Stimulated activated CD4-positive, alpha-beta T cell treated with anti-CD3 and anti-CD28 coated beads, Interleukin-15, amount 100 ng/mL, for 48 hours (primary cell): ENCODE results near the gene TIPIN.
"Not testable (repeated sequence)": the region's sequence is repeated elsewhere in the genome, so short reads cannot be mapped to it uniquely, and the experiment has no call there.

Experiments used
- DNase-seq, 2 donors: peaks; one replicate each; pipeline ENCODE4 v3.0.0-alpha.2; 2020; ENCODE audit warnings: low read depth in 2 of 2

Gene TIPIN

GRCh38 chr15:66386204-66387123 is 30.0 kb upstream of the TIPIN start, which contains the start of gene MAP2K1:
Gene MAP2K1 (plus strand): TSS chr15:66386912. CDS start chr15:66387348, 436 bp downstream.
- peak; percentile 96 to 98 for DNase-seq

- not testable (repeated sequence) for DNase-seq
Observed at GRCh38 chr15:66381376-66381775, 24.9 kb upstream of the TIPIN start.

- no peak for DNase-seq
Observed at GRCh38 chr15:66378814-66379430, 22.4 kb upstream of the TIPIN start.

GRCh38 chr15:66374179-66374578 is 17.7 kb upstream of the TIPIN start:
- no peak for DNase-seq

GRCh38 chr15:66369773-66370651 is 13.5 kb upstream of the TIPIN start:
- DNase-seq: no peak

- no peak for DNase-seq
Observed at GRCh38 chr15:66364944-66365528, 8.6 kb upstream of the TIPIN start.

GRCh38 chr15:66362776-66363175 is 6.3 kb upstream of the TIPIN start:
- no peak for DNase-seq

- DNase-seq: not testable (repeated sequence)
Observed at GRCh38 chr15:66361745-66362460, 5.4 kb upstream of the TIPIN start.

GRCh38 chr15:66359740-66360139 is 3.3 kb upstream of the TIPIN start:
- DNase-seq: no peak

- peak in 1 of 2 donors; percentile 4 for DNase-seq
Observed at GRCh38 chr15:66356077-66356358, 467 bp downstream of the TIPIN start.

- DNase-seq: not testable (repeated sequence)
Observed at GRCh38 chr15:66348530-66348929, 8.0 kb downstream of the TIPIN start.

GRCh38 chr15:66328771-66329170 is 27.7 kb downstream of the TIPIN start:
- DNase-seq: no peak

- DNase-seq: no peak
Observed at GRCh38 chr15:66327736-66328135, 28.7 kb downstream of the TIPIN start.

GRCh38 chr15:66326051-66326450 is 30.4 kb downstream of the TIPIN start:
- DNase-seq: no peak

GRCh38 chr15:66323312-66323928 is 33.1 kb downstream of the TIPIN start:
- DNase-seq: no peak

GRCh38 chr15:66312144-66312543 is 44.3 kb downstream of the TIPIN start:
- DNase-seq: no peak

GRCh38 chr15:66310786-66311185 is 45.7 kb downstream of the TIPIN start:
- DNase-seq: no peak

GRCh38 chr15:66309828-66310227 is 46.7 kb downstream of the TIPIN start:
- no peak for DNase-seq

GRCh38 chr15:66308531-66308930 is 48.0 kb downstream of the TIPIN start:
- DNase-seq: no peak

- DNase-seq: no peak
Observed at GRCh38 chr15:66306381-66306780, 50.1 kb downstream of the TIPIN start.

GRCh38 chr15:66304425-66304824 is 52.1 kb downstream of the TIPIN start:
- not testable (repeated sequence) for DNase-seq
